WI38 (cell line): ENCODE results near the gene KIF14.

Source experiments
- H3K4me3 ChIP-seq: 2 replicates; pipeline ENCODE4 v1.5.1; 2011; ENCODE audit warnings: low read depth, mild to moderate bottlenecking, control low read depth, low read length
- TF ChIP-seq, protein P1 (sequence below): IDR thresholded peaks from 2 replicates; pipeline ENCODE4 v1.5.1; 2012; ENCODE audit warnings: low read depth, mild to moderate bottlenecking, control low read depth, low read length

Gene KIF14

DNA sequence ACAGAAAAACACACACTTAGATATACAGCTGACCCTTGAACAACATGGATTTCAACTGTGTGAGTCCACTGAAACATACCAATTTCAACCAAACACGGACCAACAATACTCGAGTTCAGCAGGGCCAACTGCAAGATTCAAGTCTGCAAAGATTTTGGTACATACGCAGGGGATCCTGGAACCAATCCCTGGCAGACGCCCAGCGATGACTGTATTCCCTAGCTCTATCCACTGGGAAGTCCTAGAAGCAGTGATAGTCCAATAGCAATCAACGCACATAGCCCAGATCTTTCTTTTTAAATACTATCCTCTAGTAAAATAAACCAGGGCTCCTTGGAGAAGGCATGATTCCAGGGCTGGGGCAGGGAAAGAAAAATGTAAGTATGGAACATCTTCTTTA is 40.2 kb upstream of the KIF14 start:
- no peak overlapping the region for H3K4me3 ChIP-seq
- TF ChIP-seq, protein P1, sequence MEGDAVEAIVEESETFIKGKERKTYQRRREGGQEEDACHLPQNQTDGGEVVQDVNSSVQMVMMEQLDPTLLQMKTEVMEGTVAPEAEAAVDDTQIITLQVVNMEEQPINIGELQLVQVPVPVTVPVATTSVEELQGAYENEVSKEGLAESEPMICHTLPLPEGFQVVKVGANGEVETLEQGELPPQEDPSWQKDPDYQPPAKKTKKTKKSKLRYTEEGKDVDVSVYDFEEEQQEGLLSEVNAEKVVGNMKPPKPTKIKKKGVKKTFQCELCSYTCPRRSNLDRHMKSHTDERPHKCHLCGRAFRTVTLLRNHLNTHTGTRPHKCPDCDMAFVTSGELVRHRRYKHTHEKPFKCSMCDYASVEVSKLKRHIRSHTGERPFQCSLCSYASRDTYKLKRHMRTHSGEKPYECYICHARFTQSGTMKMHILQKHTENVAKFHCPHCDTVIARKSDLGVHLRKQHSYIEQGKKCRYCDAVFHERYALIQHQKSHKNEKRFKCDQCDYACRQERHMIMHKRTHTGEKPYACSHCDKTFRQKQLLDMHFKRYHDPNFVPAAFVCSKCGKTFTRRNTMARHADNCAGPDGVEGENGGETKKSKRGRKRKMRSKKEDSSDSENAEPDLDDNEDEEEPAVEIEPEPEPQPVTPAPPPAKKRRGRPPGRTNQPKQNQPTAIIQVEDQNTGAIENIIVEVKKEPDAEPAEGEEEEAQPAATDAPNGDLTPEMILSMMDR = no peak

DNA sequence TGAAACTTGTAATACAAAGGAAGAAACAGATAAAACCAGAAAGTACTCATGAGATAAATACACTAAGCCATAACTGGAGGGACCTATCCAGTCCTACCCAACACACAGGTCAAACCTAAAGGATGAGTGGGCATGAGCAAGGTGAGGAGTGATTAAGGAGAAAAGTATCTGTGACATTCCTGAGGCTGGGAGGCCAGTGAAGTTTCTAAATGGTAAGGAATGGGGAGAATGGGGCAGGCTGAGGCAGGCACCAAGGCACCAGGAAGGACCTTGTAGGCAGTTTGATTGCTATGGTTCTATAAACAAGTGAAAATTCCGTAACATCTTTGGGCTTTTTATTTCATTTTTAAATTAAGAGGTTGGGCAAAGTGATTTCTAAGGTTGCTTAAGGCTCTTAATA is 38.7 kb upstream of the KIF14 start:
- TF ChIP-seq, protein P1 = no peak
- no peak overlapping the region for H3K4me3 ChIP-seq

DNA sequence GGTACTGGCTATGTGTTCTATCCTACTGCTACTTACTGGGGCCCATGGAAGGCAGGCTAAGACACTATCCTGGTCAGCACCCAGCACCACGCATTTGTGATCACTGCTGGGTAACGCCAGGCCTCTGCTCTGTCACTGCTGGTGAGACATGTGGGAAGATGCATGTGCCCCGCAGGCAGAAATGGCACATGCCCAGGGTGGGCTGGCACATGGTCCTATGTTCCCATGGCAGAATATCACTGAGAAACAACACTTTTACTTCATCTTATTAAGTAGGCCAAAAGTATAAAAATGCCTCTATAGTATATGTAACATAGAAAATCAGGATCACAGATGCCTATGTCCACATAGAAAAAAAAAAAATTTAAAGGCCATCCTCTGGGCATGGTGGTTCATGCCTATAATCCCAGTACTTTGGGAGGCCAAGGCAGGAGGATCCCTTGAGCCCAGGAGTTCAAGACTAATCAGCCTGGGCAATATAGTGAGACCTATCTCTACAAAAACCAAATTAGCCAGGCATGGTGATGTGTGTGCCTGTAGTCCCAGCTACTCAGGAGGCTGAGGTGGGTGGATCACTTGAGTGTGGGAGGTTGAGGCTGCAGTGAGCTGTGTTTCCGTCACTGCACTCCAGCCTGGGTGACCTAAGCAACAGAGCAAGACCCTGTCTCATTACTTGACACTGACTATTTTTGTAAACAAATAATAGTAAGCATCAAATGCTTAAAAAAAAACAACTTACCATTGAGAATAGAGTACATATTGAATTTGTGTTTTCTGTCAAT is 37.7 kb upstream of the KIF14 start:
- H3K4me3 ChIP-seq = no peak overlapping the region
- TF ChIP-seq, protein P1 = no peak

DNA sequence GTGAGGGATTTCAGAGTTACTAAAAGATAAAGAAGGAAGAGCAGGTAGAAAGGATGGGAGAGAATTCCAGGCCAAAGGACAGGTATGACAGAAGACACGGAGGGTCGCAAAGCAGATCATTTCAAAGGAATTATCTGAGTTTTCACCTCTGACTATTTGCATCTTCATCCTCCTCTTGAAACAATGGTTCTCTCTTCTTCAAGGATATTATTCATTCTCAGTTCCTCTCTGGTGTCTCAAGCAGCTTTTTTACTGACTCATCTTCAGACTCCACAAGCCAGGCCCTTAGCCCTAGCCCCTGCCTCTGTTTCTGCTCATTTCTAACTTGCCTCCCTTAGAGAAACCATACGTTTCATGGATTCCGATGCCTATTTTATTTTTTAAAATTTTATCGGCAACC is 34.1 kb upstream of the KIF14 start:
- H3K4me3 ChIP-seq = no peak overlapping the region
- TF ChIP-seq, protein P1 = no peak

DNA sequence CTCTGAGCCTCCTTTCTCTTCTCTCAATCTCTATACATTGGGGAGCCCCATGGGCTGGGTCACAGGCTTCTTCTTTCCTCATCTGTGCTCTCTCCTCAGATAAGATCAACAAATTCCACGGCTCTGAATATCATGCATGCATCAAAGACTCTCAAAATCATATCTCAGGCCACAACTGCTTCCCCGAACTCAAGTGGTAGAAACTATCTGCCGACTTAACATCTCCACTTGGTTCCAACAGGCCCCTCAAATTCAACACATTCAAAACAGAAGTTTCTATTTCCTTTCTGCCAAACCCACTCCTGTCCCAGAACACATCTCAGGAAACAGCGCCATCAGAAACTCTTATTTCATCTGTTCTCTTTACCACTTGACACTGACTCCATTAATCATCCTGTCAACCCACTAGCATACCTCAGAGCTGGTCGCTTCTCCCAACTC is 32.5 kb upstream of the KIF14 start:
- H3K4me3 ChIP-seq = no peak overlapping the region
- TF ChIP-seq, protein P1 = no peak

DNA sequence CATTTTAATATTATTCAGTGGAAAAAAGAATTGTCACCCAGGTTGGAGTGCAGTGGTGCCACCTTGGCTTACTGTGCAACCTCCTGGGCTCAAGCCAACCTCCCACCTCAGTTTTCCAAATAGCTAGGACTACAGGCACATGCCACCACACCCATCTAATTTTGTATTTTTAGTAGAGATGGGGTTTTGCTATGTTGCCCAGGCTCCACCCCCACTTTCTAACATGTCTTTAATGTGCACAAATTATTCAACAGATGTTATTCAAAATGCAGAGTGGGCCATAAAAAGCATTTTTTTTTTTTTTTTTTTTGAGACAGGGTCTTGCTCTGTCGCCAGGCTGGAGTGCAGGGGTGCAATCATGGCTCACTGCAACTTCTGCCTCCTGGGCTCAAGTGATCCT is 31.8 kb upstream of the KIF14 start:
- TF ChIP-seq, protein P1 = no peak

DNA sequence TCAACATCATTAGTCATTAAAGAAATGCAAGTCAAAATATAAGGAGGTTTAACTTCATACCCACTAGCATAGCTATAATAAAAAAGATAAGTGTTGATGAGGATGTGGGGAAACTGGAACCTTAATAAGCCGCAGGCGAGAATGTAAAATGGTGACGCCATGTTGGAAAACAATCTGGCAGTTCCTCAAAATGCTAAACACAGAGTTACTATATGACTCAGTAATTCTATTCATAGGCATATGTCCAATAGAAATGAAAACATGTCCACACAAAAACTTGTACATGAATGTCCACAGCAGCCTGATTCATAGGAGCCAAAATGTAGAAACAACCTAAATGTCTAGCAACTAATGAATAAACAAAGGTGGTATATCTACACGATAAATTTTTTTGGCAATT is 26.0 kb upstream of the KIF14 start:
- TF ChIP-seq, protein P1 = no peak
- H3K4me3 ChIP-seq = no peak overlapping the region

More for the DNA sequence above, 31.8 kb upstream of the KIF14 start:
- H3K4me3 ChIP-seq = no peak overlapping the region
